DND-41 (cell line): ENCODE data around the gene ARHGAP26.

ENCODE experiments used
- EZH2 ChIP-seq: IDR thresholded peaks from 3 replicates; pipeline ENCODE4 v1.6.1; 2012; ENCODE audit warnings: borderline replicate concordance, low read depth, mild to moderate bottlenecking, moderate library complexity, low read length, inconsistent platforms; ENCODE audit not compliant: severe bottlenecking
- TF ChIP-seq, protein P1 (sequence below): IDR thresholded peaks from 2 replicates; pipeline ENCODE4 v1.5.1; 2012; ENCODE audit warnings: borderline replicate concordance, low read length, moderate library complexity, mild to moderate bottlenecking; ENCODE audit not compliant: poor library complexity, severe bottlenecking; ENCODE audit errors: extremely low read depth

DNA sequence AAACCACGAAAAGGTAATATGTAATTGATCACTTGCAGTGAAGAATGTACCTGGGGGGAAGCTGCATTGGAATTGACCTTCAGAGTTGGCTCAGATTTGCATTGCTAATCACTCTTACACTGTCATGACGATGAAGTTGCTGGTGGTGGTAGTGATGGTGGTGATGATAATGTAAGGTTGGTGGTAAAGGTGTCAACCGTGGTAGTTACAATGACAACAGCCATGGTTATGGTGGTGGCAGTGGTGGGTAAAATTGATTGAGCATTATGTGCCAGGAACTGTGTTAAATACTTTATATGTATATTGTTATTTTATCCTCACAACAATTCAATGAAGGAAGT lies 350.9 kb downstream of the ARHGAP26 start:
- TF ChIP-seq, protein P1, sequence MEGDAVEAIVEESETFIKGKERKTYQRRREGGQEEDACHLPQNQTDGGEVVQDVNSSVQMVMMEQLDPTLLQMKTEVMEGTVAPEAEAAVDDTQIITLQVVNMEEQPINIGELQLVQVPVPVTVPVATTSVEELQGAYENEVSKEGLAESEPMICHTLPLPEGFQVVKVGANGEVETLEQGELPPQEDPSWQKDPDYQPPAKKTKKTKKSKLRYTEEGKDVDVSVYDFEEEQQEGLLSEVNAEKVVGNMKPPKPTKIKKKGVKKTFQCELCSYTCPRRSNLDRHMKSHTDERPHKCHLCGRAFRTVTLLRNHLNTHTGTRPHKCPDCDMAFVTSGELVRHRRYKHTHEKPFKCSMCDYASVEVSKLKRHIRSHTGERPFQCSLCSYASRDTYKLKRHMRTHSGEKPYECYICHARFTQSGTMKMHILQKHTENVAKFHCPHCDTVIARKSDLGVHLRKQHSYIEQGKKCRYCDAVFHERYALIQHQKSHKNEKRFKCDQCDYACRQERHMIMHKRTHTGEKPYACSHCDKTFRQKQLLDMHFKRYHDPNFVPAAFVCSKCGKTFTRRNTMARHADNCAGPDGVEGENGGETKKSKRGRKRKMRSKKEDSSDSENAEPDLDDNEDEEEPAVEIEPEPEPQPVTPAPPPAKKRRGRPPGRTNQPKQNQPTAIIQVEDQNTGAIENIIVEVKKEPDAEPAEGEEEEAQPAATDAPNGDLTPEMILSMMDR, result no peak
- no peak for TF ChIP-seq EZH2
